Bone marrow (tissue), 2 donors: ENCODE measurements around the gene BDH1.

ENCODE experiments used
- DNase-seq, 2 donors: peaks; one replicate each; lab custom pipeline; 2025; lab: John Stamatoyannopoulos, UW

The BDH1 gene

GRCh38 chr3:197505796-197506548 is 49.8 kb downstream of the BDH1 start:
- DNase-seq: no peak

DNA sequence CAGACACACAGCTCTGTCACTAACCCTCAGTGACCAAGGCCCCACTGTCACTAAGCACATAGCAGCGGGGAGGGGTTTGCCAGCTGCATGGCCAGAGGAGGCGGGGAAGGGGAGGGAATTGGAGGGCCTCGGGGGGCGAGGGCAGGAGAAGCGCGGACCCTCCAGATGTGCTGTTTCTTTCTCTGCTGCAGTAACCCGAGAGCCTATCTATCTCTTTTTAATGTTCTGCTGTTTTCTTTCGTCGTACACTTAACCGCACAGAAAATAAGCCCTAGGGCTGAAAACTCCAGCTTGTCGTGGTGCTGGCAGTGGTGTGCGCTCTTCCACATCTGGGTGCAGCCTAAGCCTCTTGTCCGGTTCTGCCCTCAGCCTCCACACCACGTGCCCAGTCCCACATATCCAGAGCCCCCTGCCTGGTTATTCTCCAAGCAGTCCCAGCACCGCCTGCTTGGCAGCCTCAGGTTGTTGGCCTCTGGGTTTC is 51.1 kb downstream of the BDH1 start:
- no peak for DNase-seq

GRCh38 chr3:197504229-197504628 is 51.5 kb downstream of the BDH1 start:
- DNase-seq: no peak

DNA sequence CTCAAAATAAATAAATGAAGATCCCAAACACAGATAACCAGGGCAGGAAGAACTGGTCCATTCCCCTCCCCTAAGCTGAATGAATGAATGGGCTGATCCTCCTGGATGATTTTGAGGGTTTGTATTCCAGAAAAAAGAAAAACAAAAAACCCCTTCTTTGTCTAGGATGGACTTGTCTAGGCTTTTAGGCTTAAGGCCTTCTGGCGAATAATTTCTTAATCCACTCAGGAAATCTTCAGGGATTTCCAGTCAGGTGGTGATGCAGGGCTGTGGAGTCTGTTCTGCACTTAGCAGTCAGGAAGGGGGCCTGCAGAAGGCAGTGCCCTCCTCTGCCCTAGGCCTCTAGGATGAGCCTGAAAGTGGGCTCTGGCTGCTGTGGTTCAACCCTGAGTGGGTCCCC is 52.1 kb downstream of the BDH1 start:
- no peak for DNase-seq

GRCh38 chr3:197501879-197502620 is 53.7 kb downstream of the BDH1 start:
- DNase-seq: no peak

DNA sequence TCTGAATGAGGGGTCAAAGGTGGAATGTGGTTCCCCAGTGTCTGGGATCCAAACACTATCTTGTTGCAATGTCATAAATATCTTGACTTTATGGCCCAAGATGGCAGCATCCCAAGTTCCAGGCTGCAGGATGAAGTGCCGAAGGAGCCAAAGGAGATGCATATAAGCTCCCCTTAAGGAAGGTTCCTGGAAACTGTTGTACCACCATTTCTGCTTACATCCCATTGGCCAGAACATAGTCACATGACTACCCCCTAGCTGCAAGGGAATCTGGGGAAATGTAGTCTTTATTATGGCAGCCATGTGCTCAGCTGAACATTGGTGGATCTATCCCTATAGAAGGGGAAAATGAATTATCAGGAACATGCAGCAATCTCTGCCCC is 54.3 kb downstream of the BDH1 start:
- DNase-seq: no peak

DNA sequence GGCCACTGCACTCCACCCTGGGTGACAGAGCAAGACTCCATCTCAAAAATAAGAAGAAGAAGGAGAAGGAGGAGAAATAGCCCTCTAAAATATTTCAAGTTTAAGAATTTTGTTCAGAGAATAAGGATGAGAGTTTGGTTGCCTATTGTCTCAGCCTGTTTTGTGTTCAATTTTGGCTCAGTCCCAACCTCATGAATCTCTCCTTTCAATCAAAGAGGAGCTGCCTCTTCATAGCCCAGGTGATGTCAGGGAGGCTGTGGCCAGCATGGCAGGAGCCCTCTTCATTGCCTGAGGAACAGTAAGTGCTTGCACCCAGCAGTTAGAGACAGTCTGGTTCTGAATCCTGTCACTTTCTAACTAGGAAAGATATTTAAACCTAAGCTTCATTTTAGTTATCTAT is 55.0 kb downstream of the BDH1 start:
- DNase-seq: no peak

DNA sequence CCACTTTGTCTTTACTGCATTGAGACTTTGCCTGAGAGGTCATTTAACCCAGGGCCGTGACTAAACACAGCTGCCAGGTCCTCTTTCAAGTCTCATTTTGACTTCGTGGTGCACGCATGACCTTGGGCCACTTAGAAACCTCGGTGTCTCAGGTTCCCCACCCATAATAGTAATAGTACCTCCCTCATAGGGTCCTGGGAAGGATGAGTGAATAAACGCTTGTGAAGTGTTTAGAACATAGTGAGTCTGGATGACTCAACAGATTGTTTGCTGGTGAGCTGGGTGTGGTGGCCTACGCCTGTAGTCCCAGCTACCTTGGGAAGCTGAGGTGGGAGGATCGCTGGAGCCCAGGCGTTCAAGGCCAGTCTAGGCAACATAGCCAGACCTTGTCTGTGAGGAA is 56.3 kb downstream of the BDH1 start:
- DNase-seq: no peak

DNA sequence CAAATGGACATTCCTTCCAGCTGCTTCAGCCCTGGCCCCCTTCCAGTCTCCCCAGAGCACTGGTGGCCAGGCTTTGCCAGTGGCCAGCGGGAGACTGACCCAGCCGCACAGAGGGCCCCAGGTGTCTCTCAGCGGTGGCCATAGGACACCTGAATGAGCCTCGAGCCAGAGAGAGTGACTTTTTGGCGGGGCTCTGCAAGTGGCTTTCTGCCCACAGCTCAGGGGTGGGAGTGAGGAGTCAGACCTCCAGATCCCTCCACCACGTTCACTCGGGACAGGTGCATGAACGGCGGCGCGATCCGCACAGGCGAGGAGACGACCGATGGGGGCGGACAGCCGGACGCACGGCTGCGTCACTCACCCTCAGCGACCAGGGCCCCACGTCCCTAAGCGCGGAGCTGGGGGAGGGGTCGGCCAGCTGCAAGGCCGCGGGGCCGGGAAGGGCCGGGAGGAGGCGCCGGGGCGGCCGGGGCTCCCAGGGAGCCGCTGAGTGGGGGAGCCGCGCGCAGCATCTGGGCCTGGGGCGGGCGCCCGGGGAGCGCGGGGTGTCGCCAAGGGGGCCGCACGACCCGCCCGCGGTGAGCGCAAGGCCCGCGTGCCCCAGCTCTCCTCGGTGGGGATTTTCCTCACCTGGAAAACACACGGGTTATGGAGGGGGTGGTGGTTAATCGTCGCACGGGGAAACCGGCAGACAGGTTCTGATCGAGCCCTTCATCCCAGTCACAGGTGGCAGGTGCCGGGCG is 57.1 kb downstream of the BDH1 start:
- DNase-seq: no peak

- DNase-seq: no peak
Measured at GRCh38 chr3:197496746-197497125, 59.0 kb downstream of the BDH1 start.

DNA sequence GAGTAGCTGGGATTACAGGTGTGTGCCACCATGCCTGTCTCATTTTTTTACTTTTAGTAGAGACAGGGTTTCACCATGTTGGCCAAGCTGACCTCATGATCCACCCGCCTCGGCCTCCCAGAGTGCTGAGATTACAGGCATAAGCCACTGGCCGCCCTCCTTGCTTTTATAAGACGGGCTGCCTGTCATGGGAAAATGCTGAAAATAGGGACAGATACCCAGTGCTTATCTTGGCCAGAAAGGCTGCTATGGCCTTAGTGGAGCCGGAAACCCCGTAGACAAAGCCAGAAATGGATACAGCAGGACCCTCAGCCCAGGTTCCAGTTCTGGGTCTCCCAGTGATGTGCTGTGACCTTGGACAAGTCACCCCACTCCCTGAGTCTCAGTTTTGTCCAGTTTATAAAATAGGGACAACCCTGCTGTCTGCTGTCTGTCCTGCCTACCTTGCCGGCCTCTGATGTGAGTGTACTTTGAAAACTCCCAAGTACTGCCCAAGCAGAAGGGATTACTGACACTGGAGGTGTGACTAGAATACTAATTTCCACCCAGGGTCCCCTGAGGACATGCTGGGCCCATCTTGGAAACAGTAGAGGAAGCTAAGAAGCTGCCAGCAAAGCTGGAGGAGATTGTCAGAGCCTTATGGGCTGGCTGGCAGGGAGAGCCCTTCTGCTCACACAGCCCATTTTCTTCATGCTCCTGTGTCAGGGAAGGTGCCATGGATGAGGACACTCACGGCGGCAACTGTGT is 59.6 kb downstream of the BDH1 start:
- no peak for DNase-seq

- DNase-seq: no peak
Measured at GRCh38 chr3:197495499-197495898, 60.3 kb downstream of the BDH1 start.

GRCh38 chr3:197495059-197495455 is 60.7 kb downstream of the BDH1 start:
- no peak for DNase-seq

DNA sequence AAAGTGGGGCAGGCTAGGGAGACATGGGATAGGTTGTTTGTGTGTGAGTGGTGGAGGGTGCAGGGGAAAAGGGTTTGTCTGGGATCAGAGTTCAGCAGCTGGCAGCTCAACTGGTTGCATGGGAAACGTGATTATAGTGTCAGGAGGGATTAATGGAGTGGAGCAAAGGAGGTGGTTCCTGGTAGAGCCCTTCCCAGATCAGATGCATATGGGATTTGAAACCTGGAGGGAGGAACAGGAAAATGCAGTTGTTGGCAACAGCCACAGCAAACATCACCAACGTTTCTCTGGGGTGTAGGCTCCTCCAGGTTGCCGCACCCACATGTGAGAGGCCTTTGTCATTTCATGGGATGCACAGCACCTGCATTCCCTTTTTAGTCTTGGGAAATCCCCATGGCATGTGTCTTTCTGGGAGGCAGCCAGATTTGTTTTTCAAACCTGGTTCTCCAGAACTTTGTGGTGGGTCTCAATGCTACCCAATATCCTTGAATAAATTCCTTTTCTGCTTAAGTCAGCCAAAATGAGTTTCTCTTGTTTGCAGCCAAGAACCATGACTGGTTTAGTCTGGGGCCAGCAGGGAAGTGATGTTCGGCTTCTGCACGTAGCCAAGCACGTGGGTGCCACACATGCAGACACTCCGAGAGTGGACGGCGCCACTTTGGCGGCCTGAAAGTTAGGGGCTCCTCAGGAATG is 61.3 kb downstream of the BDH1 start:
- DNase-seq: no peak

DNA sequence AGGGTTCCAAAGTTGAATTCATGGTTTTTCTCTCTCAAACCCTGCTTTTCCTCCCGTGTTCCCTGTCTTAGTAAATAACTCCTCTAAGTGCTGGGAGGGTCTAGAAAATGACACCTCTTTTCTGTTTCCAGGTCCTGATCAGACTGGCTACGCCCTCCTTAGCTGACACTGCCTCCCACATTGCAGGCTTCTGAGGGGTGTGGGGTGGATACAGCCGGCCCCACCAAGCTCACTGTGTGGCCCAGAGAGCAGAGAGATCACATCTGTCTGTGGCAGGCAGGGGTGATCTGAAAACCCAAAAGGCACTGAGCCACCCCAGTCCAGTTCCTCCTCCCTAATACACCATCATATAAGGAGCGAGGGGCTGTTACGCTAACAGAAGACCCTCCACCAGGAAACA is 62.7 kb downstream of the BDH1 start:
- no peak for DNase-seq

- DNase-seq: no peak
Measured at GRCh38 chr3:197491923-197492664, 63.7 kb downstream of the BDH1 start.

GRCh38 chr3:197491478-197491877 is 64.3 kb downstream of the BDH1 start:
- DNase-seq: no peak

DNA sequence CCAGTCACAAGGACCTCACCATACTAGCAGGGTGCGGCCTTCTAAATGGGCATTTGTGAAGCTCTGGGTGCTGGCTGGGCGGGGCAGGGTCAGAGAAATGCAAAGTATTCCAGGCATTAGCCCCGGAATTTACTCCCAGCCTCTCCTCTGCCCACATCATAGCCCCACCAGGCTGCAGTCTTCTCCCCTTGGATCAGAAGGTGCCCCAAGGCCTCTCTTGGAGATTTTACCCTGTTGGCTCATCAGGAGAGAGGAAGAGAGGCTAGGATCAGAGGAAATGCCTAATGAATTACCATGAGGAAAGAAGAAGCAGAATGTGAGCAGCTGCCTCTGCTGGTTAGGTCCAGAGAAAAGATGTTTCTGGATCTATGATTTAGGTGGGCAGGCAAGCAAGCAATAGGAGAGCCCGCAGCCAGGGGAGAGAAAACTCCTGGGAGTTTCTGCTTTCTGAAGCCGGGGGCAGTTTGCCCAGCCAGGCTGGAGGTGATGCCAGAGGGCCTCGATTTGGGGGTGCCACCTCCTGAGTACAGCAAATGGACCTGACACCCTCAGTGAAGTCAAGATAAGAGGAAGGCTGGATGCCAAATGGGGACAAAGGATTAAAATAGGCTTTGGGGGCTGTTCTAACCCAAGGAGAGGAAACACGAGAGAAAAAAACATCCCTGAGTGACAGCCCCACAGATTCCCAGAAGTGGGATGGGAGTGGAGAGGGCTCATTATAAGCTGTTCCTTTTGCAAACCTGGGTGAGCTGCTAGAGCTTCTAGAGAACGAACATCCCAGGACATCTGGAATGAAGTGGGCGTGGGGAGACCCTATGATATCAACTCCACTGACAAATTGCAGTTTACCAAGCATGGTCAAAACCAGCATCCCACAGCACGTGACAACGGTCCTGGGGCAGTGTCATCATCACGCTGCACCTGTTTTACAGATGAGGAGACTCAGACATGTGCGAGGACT is 65.4 kb downstream of the BDH1 start:
- DNase-seq: no peak

DNA sequence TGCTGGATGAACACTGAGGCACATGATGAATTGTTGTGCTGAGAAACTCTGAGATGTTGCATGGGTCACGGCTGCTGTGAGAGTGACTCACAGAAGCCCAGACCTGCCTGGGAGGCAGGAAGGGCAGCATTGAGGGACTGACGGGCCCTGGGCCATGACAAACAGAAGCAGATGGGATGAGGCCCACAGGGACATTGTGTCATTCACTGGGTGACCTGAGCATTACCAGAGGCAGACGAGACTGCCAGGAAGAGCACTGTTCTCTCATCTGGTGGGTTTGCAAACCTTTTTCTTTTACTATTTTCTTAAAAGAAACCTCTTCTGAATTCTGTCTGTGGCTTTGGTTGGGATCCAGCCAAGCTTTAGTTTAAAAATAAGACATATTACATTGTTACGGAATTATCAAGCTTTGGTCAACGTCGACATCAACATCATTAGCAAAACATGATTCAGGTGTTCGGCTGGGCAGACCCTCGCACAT is 67.8 kb downstream of the BDH1 start:
- DNase-seq: no peak

DNA sequence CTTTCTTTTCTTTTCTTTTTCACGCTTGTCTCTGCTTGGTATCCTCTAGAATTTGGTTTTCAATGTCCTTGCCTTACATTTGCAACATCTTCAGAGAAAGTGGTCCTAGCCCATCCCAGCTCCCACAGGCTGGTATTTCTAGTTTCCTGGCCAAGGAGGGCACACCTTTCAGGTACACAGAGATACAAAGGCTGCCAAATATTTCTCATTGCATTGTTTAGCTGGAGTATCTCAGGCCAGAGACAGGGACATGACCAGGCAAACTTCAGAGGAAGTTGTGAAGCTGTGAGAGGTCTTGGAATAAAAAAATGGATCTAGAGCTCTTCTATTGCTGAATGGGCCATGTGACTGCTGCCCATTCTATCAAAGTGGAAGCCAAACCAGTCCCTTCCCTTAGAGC is 68.9 kb downstream of the BDH1 start:
- DNase-seq: no peak
